Muscle of leg (tissue), 11 donors: ENCODE results near the gene RGS3. TPM values are rescaled to one million over a fixed set of nuclear protein-coding genes. Genes with fewer than 3 reads are reported as not detected.
A peak's percentile ranks its signal among the peaks of the same experiment; 100 is the strongest.

ENCODE experiments used
- DNase-seq: peaks from one replicate; pipeline ENCODE4 v3.0.0; 2013
- H3K27ac ChIP-seq: one replicate; pipeline ENCODE4 v1.5.1; 2013; ENCODE audit warnings: mild to moderate bottlenecking, low read length, control low read depth
- H3K27me3 ChIP-seq: one replicate; pipeline ENCODE4 v1.6.1; 2013; ENCODE audit warnings: low read length; ENCODE audit not compliant: control insufficient read depth, insufficient read depth
- H3K36me3 ChIP-seq: one replicate; pipeline ENCODE4 v1.6.1; 2013; ENCODE audit warnings: low read length; ENCODE audit not compliant: control insufficient read depth, insufficient read depth
- H3K4me1 ChIP-seq: one replicate; pipeline ENCODE4 v1.6.1; 2013; ENCODE audit warnings: low read length; ENCODE audit not compliant: control insufficient read depth, insufficient read depth
- H3K4me3 ChIP-seq: one replicate; pipeline ENCODE4 v1.5.1; 2013; ENCODE audit warnings: low read length, control low read depth
- H3K9me3 ChIP-seq: replicated peaks from 2 replicates; pipeline ENCODE4 v1.6.1; 2013; ENCODE audit warnings: low read depth, low read length; ENCODE audit not compliant: control insufficient read depth
- WGBS: methylation state at CpG from one replicate; pipeline ENCODE4 v1.1.5; 2013; ENCODE audit warnings: missing lambda C conversion rate; ENCODE audit not compliant: insufficient coverage; 5-methylcytosine and 5-hydroxymethylcytosine counted together
- polyA plus RNA-seq, 8 donors: library from polyadenylated mRNA; unstranded; fragments of 120-200 nt; gene quantifications; one replicate each; pipeline versions ENCODE4 v1.2.1 to v1.2.3, GENCODE V29; 2013; ENCODE audit warnings: inconsistent platforms in 1 of 8, low replicate concordance in 1 of 8; ENCODE audit not compliant: insufficient read length in 8 of 8, insufficient read depth in 1 of 8
- total RNA-seq: library from RNA; stranded (reverse); fragments of 120-200 nt; gene quantifications from one replicate; pipeline ENCODE4 v1.2.4, GENCODE V29; 2013

Gene RGS3
- total and polyA plus RNA-seq, 9 donors, result 38.0 to 63.3 (median 49.1) TPM

GRCh38 chr9:113462781-113463286 is 693 bp upstream of the RGS3 start:
- 43% methylated on average over 4 of the region's 11 CpGs for WGBS
- no peaks in the 10 kb centered on the region for H3K36me3 ChIP-seq
- peaks cover 13% of the 10 kb centered on the region for H3K27me3 ChIP-seq
- no peak overlapping the region for H3K4me3 ChIP-seq
- no peak overlapping the region for H3K27ac ChIP-seq
- peak; percentile 20 for DNase-seq
- H3K4me1 ChIP-seq, result peaks cover 31% of the 10 kb centered on the region
- H3K9me3 ChIP-seq, result peaks cover 3% of the 10 kb centered on the region

DNA sequence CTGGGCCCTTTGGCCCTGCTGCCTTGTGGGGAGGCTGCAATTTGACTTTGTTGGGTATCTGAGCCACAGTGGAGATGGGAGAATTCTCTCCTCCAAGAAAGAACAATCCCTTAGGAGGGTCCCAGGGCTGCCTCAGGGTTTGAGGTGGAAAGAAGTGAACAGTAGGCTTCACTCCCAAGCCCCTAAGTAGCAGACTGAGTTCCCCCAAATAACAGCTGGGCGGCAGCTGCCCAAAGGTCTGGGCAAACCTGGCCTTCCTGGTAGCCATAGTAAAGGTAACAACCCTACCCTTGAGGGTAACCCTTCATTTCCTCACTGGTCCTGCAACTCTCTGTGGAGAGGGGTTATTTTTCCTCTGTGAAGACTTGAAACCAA is 746 bp downstream of the RGS3 start:
- H3K27me3 ChIP-seq, result peaks cover 13% of the 10 kb centered on the region
- H3K4me1 ChIP-seq, result peaks cover 31% of the 10 kb centered on the region
- H3K27ac ChIP-seq, result no peak overlapping the region
- WGBS, result no CpG with 5 or more reads among the region's 1 CpG
- peaks cover 3% of the 10 kb centered on the region for H3K9me3 ChIP-seq
- H3K4me3 ChIP-seq, result peak overlapping the region; percentile 45
- no peak for DNase-seq
- H3K36me3 ChIP-seq, result no peaks in the 10 kb centered on the region

GRCh38 chr9:113465599-113466140 is 2.1 kb downstream of the RGS3 start:
- DNase-seq, result no peak
- peaks cover 3% of the 10 kb centered on the region for H3K9me3 ChIP-seq
- 90% methylated on average over 1 of the region's 2 CpGs for WGBS
- H3K36me3 ChIP-seq, result no peaks in the 10 kb centered on the region
- no peak overlapping the region for H3K27ac ChIP-seq
- H3K4me3 ChIP-seq, result no peak overlapping the region
- H3K4me1 ChIP-seq, result peaks cover 33% of the 10 kb centered on the region
- H3K27me3 ChIP-seq, result peaks cover 13% of the 10 kb centered on the region

DNA sequence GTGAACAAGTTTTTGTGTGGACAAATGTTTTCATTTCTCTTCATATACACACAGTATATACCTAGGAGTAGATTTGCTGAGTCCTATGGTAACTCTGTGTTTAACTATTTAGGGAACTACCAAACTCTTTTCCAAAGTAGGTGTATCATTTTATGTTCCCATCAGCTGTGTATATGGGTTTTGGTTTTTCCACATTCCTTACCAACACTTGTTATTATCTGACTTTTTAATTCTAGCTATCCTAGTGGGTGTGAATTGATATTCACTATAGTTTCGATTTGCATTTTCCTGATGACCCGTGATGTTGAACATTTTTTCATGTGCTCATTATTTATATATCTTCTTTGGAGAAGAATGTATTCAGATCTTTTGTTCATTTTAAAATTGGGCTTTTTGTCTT is 3.7 kb downstream of the RGS3 start:
- peaks cover 33% of the 10 kb centered on the region for H3K4me1 ChIP-seq
- peaks cover 13% of the 10 kb centered on the region for H3K27me3 ChIP-seq
- H3K4me3 ChIP-seq, result no peak overlapping the region
- DNase-seq, result no peak
- H3K27ac ChIP-seq, result no peak overlapping the region
- no peaks in the 10 kb centered on the region for H3K36me3 ChIP-seq
- peaks cover 3% of the 10 kb centered on the region for H3K9me3 ChIP-seq
- WGBS, result no CpG with 5 or more reads among the region's 2 CpGs

GRCh38 chr9:113468716-113469448 is 5.4 kb downstream of the RGS3 start:
- peaks cover 3% of the 10 kb centered on the region for H3K27me3 ChIP-seq
- H3K9me3 ChIP-seq, result peaks cover 3% of the 10 kb centered on the region
- H3K4me3 ChIP-seq, result no peak overlapping the region
- peak overlapping the region; percentile 56 for H3K27ac ChIP-seq
- H3K4me1 ChIP-seq, result peaks cover 19% of the 10 kb centered on the region
- no peaks in the 10 kb centered on the region for H3K36me3 ChIP-seq
- peak; percentile 90 for DNase-seq
- WGBS, result 46% methylated on average over 3 of the region's 6 CpGs

DNA sequence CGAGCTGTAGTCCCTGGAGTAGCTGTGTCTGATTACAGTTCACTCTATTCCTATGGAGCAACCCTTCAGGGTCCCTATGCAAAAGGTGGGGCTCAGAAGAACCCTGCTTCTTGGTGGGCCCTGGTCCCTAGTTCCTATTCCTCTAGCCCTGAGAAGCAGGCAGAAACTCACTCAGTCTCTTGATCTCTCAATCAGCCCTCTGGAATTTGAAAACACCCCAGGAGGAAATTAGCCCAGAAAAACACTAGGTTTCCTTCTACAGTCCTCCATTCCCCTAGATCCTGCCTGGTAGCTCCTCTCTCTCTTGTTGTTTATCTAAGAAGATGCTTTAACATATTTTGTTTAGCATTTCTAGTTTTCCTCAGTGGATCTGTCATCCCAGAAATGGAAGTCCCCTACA is 7.6 kb downstream of the RGS3 start:
- Histone ChIP-seq H3K27ac (no peak overlapping the region), H3K4me3 (no peak overlapping the region), H3K36me3 (no peaks in the 10 kb centered on the region), H3K9me3 (peaks cover 3% of the 10 kb centered on the region), H3K4me1 (peaks cover 10% of the 10 kb centered on the region), H3K27me3 (no peaks in the 10 kb centered on the region)
- WGBS, result no CpG with 5 or more reads among the region's 1 CpG
- DNase-seq, result no peak

DNA sequence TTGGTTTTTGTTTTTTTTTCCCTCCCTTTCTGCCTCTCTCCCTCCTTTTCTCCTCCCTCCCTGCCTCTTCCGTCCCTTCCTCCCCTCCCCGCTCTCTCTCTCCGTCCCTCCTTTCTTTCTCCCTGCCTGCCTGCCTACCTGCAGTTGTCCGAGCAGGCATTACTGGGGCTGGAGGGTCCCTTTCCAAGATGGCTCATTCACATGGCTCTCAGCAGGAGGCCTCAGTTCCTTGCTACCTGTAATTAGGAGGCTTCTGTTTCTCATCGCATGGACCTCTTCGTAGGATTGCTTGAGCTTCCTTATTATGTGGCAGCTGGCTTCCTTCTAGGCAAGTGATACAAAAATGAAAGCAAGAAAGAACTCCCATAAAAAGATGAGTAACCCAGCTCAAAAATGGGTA is 8.0 kb downstream of the RGS3 start:
- Histone ChIP-seq H3K27ac (no peak overlapping the region), H3K4me1 (peaks cover 10% of the 10 kb centered on the region), H3K4me3 (no peak overlapping the region), H3K27me3 (no peaks in the 10 kb centered on the region), H3K36me3 (no peaks in the 10 kb centered on the region), H3K9me3 (peaks cover 3% of the 10 kb centered on the region)
- WGBS, result 52% methylated on average over 3 of the region's 6 CpGs
- DNase-seq, result no peak

DNA sequence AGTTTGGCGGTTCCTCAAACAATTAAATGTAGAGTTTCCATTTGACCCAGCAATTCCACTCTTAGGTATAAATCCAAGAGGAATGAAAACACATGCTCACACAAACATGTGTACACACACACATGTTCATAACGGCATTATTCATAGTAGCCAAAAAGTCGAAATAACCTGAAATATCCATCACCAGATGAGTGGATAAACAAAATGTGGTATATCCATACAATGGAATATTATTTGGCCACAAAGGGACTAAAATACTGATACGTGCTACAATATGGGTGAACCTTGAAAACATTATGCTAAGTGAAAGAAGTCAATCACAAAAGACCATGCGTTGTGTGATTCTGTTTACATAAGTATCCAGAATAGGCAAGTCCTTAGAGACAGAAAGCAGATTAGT is 8.7 kb downstream of the RGS3 start:
- Histone ChIP-seq H3K36me3 (no peaks in the 10 kb centered on the region), H3K9me3 (peaks cover 2% of the 10 kb centered on the region), H3K4me3 (no peak overlapping the region), H3K4me1 (peaks cover 10% of the 10 kb centered on the region), H3K27me3 (no peaks in the 10 kb centered on the region), H3K27ac (no peak overlapping the region)
- WGBS, result 88% methylated on average over 2 of the region's 5 CpGs
- DNase-seq, result no peak

- Histone ChIP-seq H3K9me3 (no peaks in the 10 kb centered on the region), H3K4me3 (no peak overlapping the region), H3K27ac (no peak overlapping the region), H3K36me3 (no peaks in the 10 kb centered on the region), H3K4me1 (peaks cover 10% of the 10 kb centered on the region), H3K27me3 (no peaks in the 10 kb centered on the region)
- 60% methylated on average over 7 of the region's 8 CpGs for WGBS
- DNase-seq, result no peak
Observed at GRCh38 chr9:113474360-113475028, 11.0 kb downstream of the RGS3 start.

- no peaks in the 10 kb centered on the region for H3K9me3 ChIP-seq
- no peak overlapping the region for H3K4me3 ChIP-seq
- whole genome bisulfite sequencing, result 63% methylated on average over 1 of the region's 2 CpGs
- H3K36me3 ChIP-seq, result no peaks in the 10 kb centered on the region
- no peak for DNase-seq
- H3K27ac ChIP-seq, result no peak overlapping the region
- peaks cover 8% of the 10 kb centered on the region for H3K4me1 ChIP-seq
- H3K27me3 ChIP-seq, result no peaks in the 10 kb centered on the region
Observed at GRCh38 chr9:113475031-113475430, 11.5 kb downstream of the RGS3 start.
